ENCODE measurements around the gene FAM3D.
A peak's percentile ranks its signal among the peaks of the same experiment; 100 is the strongest.

The FAM3D gene

GRCh38 chr3:58596834-58597518 is 69.6 kb downstream of the FAM3D start:
- H3K27ac ChIP-seq (ENCODE audit: low read length), result no peak overlapping the region
- no CpG with 5 or more reads among the region's 4 CpGs for WGBS (ENCODE audit: insufficient coverage, insufficient read length)
- no peak for DNase-seq (ENCODE audit: low read depth, low spot score)
- no peaks in the 10 kb centered on the region for H3K4me1 ChIP-seq (ENCODE audit: control insufficient read depth, insufficient read depth, low read length)
- no peaks in the 10 kb centered on the region for H3K36me3 ChIP-seq (ENCODE audit: control insufficient read depth, insufficient read depth, low read length)
- no peak overlapping the region for H3K4me3 ChIP-seq (ENCODE audit: low read length)
- no peaks in the 10 kb centered on the region for H3K9me3 ChIP-seq (ENCODE audit: control insufficient read depth, insufficient read depth, low read length)
- no peaks in the 10 kb centered on the region for H3K27me3 ChIP-seq (ENCODE audit: control insufficient read depth, insufficient read depth, low read length)

- no peaks in the 10 kb centered on the region for H3K36me3 ChIP-seq (ENCODE audit: control insufficient read depth, insufficient read depth, low read length)
- no peak overlapping the region for H3K27ac ChIP-seq (ENCODE audit: low read length)
- no peaks in the 10 kb centered on the region for H3K9me3 ChIP-seq (ENCODE audit: control insufficient read depth, insufficient read depth, low read length)
- no peak for DNase-seq (ENCODE audit: low read depth, low spot score)
- H3K4me3 ChIP-seq (ENCODE audit: low read length), result no peak overlapping the region
- no CpG with 5 or more reads among the region's 5 CpGs for WGBS (ENCODE audit: insufficient coverage, insufficient read length)
- H3K27me3 ChIP-seq (ENCODE audit: control insufficient read depth, insufficient read depth, low read length), result no peaks in the 10 kb centered on the region
- H3K4me1 ChIP-seq (ENCODE audit: control insufficient read depth, insufficient read depth, low read length), result no peaks in the 10 kb centered on the region
These were observed 72.5 kb downstream of the FAM3D start for GRCh38 chr3:58594117-58594516.

GRCh38 chr3:58591517-58592510 is 74.8 kb downstream of the FAM3D start:
- Histone ChIP-seq H3K9me3 (ENCODE audit: control insufficient read depth, insufficient read depth, low read length) (no peaks in the 10 kb centered on the region), H3K27me3 (ENCODE audit: control insufficient read depth, insufficient read depth, low read length) (peaks cover 2% of the 10 kb centered on the region; the same call in 1 of the 2 replicates), H3K36me3 (ENCODE audit: control insufficient read depth, insufficient read depth, low read length) (no peaks in the 10 kb centered on the region), H3K4me3 (ENCODE audit: low read length) (no peak overlapping the region), H3K4me1 (ENCODE audit: control insufficient read depth, insufficient read depth, low read length) (peaks cover 4% of the 10 kb centered on the region; the same call in 1 of the 2 replicates), H3K27ac (ENCODE audit: low read length) (no peak overlapping the region)
- DNase-seq (ENCODE audit: low read depth, low spot score), result no peak
- no CpG with 5 or more reads among the region's 6 CpGs for WGBS (ENCODE audit: insufficient coverage, insufficient read length)

GRCh38 chr3:58588030-58588614 is 78.5 kb downstream of the FAM3D start:
- Histone ChIP-seq H3K4me3 (ENCODE audit: low read length) (no peak overlapping the region), H3K9me3 (ENCODE audit: control insufficient read depth, insufficient read depth, low read length) (no peaks in the 10 kb centered on the region), H3K27ac (ENCODE audit: low read length) (no peak overlapping the region), H3K27me3 (ENCODE audit: control insufficient read depth, insufficient read depth, low read length) (peaks cover 17% of the 10 kb centered on the region), H3K36me3 (ENCODE audit: control insufficient read depth, insufficient read depth, low read length) (no peaks in the 10 kb centered on the region), H3K4me1 (ENCODE audit: control insufficient read depth, insufficient read depth, low read length) (peaks cover 4% of the 10 kb centered on the region; the same call in 1 of the 2 replicates)
- no peak for DNase-seq (ENCODE audit: low read depth, low spot score)
- WGBS (ENCODE audit: insufficient coverage, insufficient read length), result no CpG with 5 or more reads among the region's 3 CpGs

- Histone ChIP-seq H3K27me3 (ENCODE audit: control insufficient read depth, insufficient read depth, low read length) (peaks cover 17% of the 10 kb centered on the region), H3K27ac (ENCODE audit: low read length) (no peak overlapping the region), H3K4me1 (ENCODE audit: control insufficient read depth, insufficient read depth, low read length) (peaks cover 5% of the 10 kb centered on the region; the same call in 1 of the 2 replicates), H3K36me3 (ENCODE audit: control insufficient read depth, insufficient read depth, low read length) (no peaks in the 10 kb centered on the region), H3K9me3 (ENCODE audit: control insufficient read depth, insufficient read depth, low read length) (no peaks in the 10 kb centered on the region), H3K4me3 (ENCODE audit: low read length) (peak overlapping the region; percentile 33; the same call in 1 of the 2 replicates)
- no peak for DNase-seq (ENCODE audit: low read depth, low spot score)
- WGBS (ENCODE audit: insufficient coverage, insufficient read length), result no CpG with 5 or more reads among the region's 44 CpGs
These were observed 79.8 kb downstream of the FAM3D start for GRCh38 chr3:58586776-58587192.

- Histone ChIP-seq H3K27me3 (ENCODE audit: control insufficient read depth, insufficient read depth, low read length) (peaks cover 17% of the 10 kb centered on the region), H3K27ac (ENCODE audit: low read length) (no peak overlapping the region), H3K9me3 (ENCODE audit: control insufficient read depth, insufficient read depth, low read length) (no peaks in the 10 kb centered on the region), H3K4me3 (ENCODE audit: low read length) (no peak overlapping the region), H3K36me3 (ENCODE audit: control insufficient read depth, insufficient read depth, low read length) (no peaks in the 10 kb centered on the region), H3K4me1 (ENCODE audit: control insufficient read depth, insufficient read depth, low read length) (peaks cover 9% of the 10 kb centered on the region; the same call in 1 of the 2 replicates)
- no peak for DNase-seq (ENCODE audit: low read depth, low spot score)
- WGBS (ENCODE audit: insufficient coverage, insufficient read length), result no CpG with 5 or more reads among the region's 8 CpGs
These were observed 80.6 kb downstream of the FAM3D start for GRCh38 chr3:58585994-58586393.

GRCh38 chr3:58585005-58585786 is 81.4 kb downstream of the FAM3D start:
- H3K27me3 ChIP-seq (ENCODE audit: control insufficient read depth, insufficient read depth, low read length), result peaks cover 17% of the 10 kb centered on the region
- no peak overlapping the region for H3K27ac ChIP-seq (ENCODE audit: low read length)
- WGBS (ENCODE audit: insufficient coverage, insufficient read length), result no CpG with 5 or more reads among the region's 46 CpGs
- H3K36me3 ChIP-seq (ENCODE audit: control insufficient read depth, insufficient read depth, low read length), result no peaks in the 10 kb centered on the region
- DNase-seq (ENCODE audit: low read depth, low spot score), result no peak
- H3K9me3 ChIP-seq (ENCODE audit: control insufficient read depth, insufficient read depth, low read length), result no peaks in the 10 kb centered on the region
- peak overlapping the region; percentile 6; the same call in 1 of the 2 replicates for H3K4me3 ChIP-seq (ENCODE audit: low read length)
- peaks cover 9% of the 10 kb centered on the region; the same call in 1 of the 2 replicates for H3K4me1 ChIP-seq (ENCODE audit: control insufficient read depth, insufficient read depth, low read length)

GRCh38 chr3:58584690-58585004 is 81.9 kb downstream of the FAM3D start:
- DNase-seq (ENCODE audit: low read depth, low spot score), result no peak
- H3K9me3 ChIP-seq (ENCODE audit: control insufficient read depth, insufficient read depth, low read length), result no peaks in the 10 kb centered on the region
- H3K36me3 ChIP-seq (ENCODE audit: control insufficient read depth, insufficient read depth, low read length), result no peaks in the 10 kb centered on the region
- WGBS (ENCODE audit: insufficient coverage, insufficient read length), result no CpG with 5 or more reads among the region's 10 CpGs
- H3K4me1 ChIP-seq (ENCODE audit: control insufficient read depth, insufficient read depth, low read length), result peaks cover 9% of the 10 kb centered on the region; the same call in 1 of the 2 replicates
- H3K27ac ChIP-seq (ENCODE audit: low read length), result no peak overlapping the region
- no peak overlapping the region; the same call in 1 of the 2 replicates for H3K4me3 ChIP-seq (ENCODE audit: low read length)
- peaks cover 17% of the 10 kb centered on the region for H3K27me3 ChIP-seq (ENCODE audit: control insufficient read depth, insufficient read depth, low read length)
